Skeletal muscle cell (primary cell): ENCODE results near the gene EXOC3L4.
A peak's percentile ranks its signal among the peaks of the same experiment; 100 is the strongest.
"Not testable (repeated sequence)": the region's sequence is repeated elsewhere in the genome, so short reads cannot be mapped to it uniquely, and the experiment has no call there.

ENCODE experiments used
- DNase-seq: peaks from one replicate; pipeline ENCODE4 v3.0.0-alpha.2; 2010; ENCODE audit warnings: low read depth
- H3K4me3 ChIP-seq: 2 replicates; pipeline ENCODE4 v1.5.1; 2011; ENCODE audit warnings: low read depth, mild to moderate bottlenecking, control low read depth, low read length, moderate library complexity

The EXOC3L4 gene

GRCh38 chr14:103094406-103095209 lies at the start of gene EXOC3L4:
TSS of gene EXOC3L4 (plus strand) at chr14:103094725. CDS start at chr14:103100220, 5,495 bp downstream.
- DNase-seq = no peak
- H3K4me3 ChIP-seq = no peak within 1 kb of the TSS

- no peak for DNase-seq
Observed at GRCh38 chr14:103045371-103045869, 49.1 kb upstream of the EXOC3L4 start.

DNA sequence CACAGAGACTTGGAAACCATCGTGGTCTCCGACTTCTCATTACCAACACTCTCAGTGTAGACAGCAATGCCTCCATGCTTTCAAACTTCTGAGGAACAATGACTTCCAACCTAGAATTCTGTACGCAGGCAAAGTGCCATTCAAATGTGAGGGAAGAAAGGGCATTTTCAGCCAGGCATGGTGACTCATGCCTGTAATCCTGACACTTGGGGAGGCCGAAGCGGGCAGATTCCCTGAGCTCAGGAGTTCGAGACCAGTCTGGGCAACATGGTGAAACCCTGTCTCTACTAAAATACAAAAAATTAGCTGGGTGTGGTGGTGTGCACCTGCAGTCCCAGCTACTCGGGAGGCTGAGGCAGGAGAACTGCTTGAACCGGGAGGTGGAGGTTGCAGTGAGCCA lies 47.1 kb upstream of the EXOC3L4 start:
- not testable (repeated sequence) for H3K4me3 ChIP-seq, DNase-seq

More at GRCh38 chr14:103045371-103045869, 49.1 kb upstream of the EXOC3L4 start:
- H3K4me3 ChIP-seq = no peak overlapping the region

DNA sequence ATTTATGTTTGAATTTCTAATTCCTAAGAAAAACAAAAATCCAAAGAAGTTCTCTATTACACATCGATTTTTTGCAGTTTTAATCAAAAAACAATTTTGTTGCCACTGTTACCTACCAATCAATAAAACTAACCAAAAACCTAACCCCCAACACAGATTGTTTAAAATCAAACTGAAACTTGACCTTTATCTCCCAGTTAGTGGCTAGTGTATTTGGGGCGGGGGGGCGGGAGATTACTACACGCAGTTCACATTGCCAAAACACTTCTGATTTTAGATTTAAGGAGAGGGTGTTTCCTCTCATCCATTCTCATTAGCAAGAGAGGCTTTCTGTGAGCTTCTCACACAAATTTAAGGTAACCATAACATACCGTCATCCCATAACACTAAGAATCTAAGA lies 43.6 kb upstream of the EXOC3L4 start:
- no peak overlapping the region for H3K4me3 ChIP-seq
- DNase-seq = no peak

GRCh38 chr14:103052407-103052806 lies 42.1 kb upstream of the EXOC3L4 start:
- H3K4me3 ChIP-seq = no peak overlapping the region
- no peak for DNase-seq

DNA sequence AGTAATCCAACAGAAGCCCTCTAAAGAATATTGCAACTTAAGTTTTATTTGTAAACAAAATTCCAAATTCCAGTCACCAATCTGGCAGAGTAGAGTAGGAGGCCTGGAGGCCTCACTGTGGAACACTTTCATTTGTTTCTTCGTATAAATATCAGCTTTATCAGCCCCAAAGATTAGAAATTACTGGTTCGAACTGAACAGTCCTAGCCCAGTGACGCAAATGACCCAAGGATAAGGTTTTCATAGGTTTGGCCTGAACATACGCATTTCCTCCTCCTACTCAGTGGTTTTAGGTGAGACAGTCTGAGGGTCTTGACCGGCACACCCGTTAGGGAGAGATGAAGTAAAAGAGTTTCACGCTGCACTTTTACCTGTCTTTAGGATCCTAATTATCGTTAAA lies 38.8 kb upstream of the EXOC3L4 start:
- peak overlapping the region; percentile 76 for H3K4me3 ChIP-seq
- no peak for DNase-seq

DNA sequence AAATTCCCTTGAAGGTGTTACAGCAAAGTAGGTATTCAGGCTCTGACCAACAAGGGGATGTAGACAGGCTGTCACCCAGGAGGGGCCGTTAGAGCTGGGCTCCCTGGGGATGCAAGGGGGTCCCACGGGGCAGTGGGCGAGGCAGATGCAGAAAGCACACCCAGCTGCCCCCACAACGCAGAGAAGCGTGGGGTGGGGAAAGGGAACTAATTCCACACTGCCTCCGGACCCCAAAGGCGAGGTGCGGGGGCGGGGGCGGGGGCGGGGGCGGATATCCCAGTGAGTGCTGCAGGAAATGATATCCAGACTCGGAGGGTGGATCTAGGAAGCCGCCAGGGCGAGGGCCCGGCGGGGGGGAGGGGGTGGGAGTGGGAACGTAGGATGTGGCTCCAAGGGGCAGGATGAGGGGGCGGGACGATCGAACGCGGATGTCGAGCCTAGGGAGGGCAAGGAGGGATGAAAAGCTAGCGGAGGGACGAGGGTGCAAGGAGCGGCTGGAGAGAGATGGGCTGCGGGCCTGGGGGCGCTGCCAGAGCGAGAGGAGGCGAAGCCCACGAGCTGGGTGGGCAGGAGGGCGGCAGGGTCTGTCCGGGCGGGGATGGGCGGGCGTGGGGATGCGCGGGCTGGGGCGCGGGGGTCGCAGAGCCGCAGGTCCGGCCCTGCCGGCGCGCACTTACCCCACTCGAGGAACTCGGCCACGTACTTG lies 38.0 kb upstream of the EXOC3L4 start:
- DNase-seq = peak; percentile 24
- peak overlapping the region; percentile 76 for H3K4me3 ChIP-seq

DNA sequence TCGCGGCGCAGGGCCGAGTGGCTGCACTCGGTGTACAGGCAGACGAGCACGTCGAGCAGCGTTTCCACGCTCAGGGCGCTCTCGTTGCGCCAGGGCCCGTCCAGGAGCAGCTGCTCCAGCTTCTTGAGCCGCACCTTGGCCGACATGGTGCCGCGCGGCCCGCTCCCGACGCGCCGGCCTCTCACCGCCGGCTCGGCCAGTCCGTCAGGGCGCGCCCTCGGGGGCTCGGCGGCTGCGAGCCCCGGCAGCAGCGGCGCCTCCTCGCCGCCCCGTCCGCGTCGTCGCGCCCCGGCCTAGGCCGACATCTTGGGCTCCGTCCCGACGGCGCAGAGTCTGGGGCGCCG lies 37.5 kb upstream of the EXOC3L4 start:
- DNase-seq = no peak
- H3K4me3 ChIP-seq = peak overlapping the region; percentile 76

GRCh38 chr14:103057372-103058163 lies 37.0 kb upstream of the EXOC3L4 start, which contains the start of gene CDC42BPB:
TSS of gene CDC42BPB (minus strand) at chr14:103057549. CDS start at chr14:103057173, 376 bp downstream.
- H3K4me3 ChIP-seq = peak within 1 kb of the TSS; percentile 85
- DNase-seq = peak; percentile 72

DNA sequence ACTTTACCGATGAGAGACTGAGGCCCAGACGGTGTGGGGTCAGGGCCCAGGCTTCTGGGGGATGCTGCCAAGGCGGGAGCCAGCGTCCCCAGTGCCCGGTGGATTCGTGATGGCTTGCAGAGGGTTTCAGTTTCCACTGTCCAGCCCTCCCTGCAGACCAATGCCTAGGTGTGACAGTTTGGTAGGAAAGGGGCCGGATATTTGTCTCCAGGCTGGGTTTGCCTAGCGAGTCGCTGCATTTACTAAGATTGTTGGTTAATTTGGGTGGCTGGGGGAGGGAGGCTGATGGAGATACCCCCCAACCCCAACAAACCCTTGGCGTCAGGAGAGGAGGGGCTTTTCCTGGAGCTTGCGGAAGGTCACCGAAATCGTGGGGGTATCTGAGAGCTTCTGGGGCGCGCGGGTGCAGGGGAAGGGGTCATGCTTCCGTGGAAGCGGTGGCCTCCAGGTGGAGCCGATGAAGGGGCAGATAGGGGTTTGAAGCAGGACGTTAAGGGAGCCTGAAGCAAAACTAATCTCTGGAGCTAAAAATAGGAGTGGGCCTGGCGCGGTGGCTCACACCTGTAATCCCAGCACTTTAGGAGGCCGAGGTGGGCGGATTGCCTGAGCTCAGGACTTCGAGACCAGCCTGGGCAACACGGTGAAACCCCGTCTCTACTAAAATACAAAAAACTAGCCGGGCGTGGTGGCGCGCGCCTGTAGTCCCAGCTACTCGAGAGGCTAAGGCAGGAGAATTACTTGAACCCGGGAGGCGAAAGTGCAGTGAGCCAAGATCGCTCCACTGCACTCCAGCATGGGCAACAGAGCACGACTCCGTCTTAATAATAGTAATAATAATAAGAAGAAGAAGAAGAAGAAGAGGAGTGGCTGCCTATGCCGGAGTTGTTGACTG lies 36.1 kb upstream of the EXOC3L4 start:
- DNase-seq = no peak
- H3K4me3 ChIP-seq = peak overlapping the region; percentile 85

GRCh38 chr14:103059556-103059955 lies 35.0 kb upstream of the EXOC3L4 start:
- H3K4me3 ChIP-seq = no peak overlapping the region
- DNase-seq = no peak

- no peak overlapping the region for H3K4me3 ChIP-seq
- DNase-seq = no peak
Observed at GRCh38 chr14:103061482-103061976, 33.0 kb upstream of the EXOC3L4 start.

GRCh38 chr14:103064436-103064835 lies 30.1 kb upstream of the EXOC3L4 start:
- DNase-seq = no peak
- H3K4me3 ChIP-seq = no peak overlapping the region

- no peak overlapping the region for H3K4me3 ChIP-seq
- DNase-seq = no peak
Observed at GRCh38 chr14:103064978-103065377, 29.5 kb upstream of the EXOC3L4 start.

DNA sequence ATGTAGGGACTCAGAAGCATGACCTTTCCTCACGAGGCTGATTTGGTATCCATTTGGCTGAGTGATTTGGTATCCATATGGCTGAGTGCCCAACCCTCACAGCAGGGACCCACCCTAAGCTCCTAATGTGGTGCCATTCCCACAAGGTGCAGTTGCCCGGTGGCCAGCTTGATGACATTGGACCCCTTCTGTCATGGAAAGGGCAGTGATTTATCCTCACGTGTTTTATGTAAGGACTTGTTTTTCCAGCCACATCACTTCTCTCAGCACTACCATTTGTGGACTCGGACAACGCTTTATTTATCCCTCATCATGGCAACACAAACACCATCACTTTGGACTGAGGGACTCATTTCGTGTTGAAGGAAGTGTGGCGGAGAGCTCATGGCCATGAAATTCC lies 28.7 kb upstream of the EXOC3L4 start:
- no peak overlapping the region for H3K4me3 ChIP-seq
- DNase-seq = no peak

GRCh38 chr14:103066399-103066798 lies 28.1 kb upstream of the EXOC3L4 start:
- no peak overlapping the region for H3K4me3 ChIP-seq
- no peak for DNase-seq

- peak; percentile 32 for DNase-seq
- H3K4me3 ChIP-seq = no peak overlapping the region
Observed at GRCh38 chr14:103067231-103067954, 27.1 kb upstream of the EXOC3L4 start.
